MM.1S (cell line): ENCODE results near the gene CCDC136.

Experiments used
- EZH2 ChIP-seq: fragments of 300-600 bp; sonication (generic); optimal IDR thresholded peaks from 2 replicates; pipeline ENCODE3; 2017; ENCODE audit warnings: low read depth, mild to moderate bottlenecking, antibody characterized with exemption, low read length, mixed read lengths
- TF ChIP-seq, protein P1 (sequence below): fragments of 300-600 bp; sonication (generic); IDR thresholded peaks from 2 replicates; pipeline ENCODE4 v1.5.1; 2016; ENCODE audit warnings: antibody characterized with exemption, low read length, mixed read lengths

DNA sequence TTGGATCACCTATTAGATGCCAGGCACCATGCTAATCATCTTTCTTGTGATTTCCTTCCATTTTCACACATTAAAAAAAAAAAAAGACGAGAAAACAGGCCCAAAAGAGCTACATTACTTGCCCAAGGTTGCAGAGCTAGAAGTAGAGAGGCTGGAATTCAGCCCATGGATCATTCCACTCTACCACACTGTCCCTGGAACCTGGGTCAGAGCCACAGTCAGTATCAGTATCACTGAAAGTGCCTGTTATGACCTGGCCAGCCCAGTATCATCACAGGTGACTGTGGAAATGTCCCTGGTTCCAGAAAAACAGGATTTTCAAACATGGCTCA, 35.1 kb downstream of the CCDC136 start:
- TF ChIP-seq, protein P1, sequence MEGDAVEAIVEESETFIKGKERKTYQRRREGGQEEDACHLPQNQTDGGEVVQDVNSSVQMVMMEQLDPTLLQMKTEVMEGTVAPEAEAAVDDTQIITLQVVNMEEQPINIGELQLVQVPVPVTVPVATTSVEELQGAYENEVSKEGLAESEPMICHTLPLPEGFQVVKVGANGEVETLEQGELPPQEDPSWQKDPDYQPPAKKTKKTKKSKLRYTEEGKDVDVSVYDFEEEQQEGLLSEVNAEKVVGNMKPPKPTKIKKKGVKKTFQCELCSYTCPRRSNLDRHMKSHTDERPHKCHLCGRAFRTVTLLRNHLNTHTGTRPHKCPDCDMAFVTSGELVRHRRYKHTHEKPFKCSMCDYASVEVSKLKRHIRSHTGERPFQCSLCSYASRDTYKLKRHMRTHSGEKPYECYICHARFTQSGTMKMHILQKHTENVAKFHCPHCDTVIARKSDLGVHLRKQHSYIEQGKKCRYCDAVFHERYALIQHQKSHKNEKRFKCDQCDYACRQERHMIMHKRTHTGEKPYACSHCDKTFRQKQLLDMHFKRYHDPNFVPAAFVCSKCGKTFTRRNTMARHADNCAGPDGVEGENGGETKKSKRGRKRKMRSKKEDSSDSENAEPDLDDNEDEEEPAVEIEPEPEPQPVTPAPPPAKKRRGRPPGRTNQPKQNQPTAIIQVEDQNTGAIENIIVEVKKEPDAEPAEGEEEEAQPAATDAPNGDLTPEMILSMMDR = no peak
- no peak for TF ChIP-seq EZH2
